Calu3 (cell line): ENCODE measurements around the gene KDM8. TPM values are rescaled to one million over a fixed set of nuclear protein-coding genes. Genes with fewer than 3 reads are reported as not detected.

ENCODE experiments used
- BruUV-seq: library from RNA; stranded (reverse); fragments of 400-500 nt; replicated peaks from 2 replicates; lab custom pipeline; 2021; lab: Mats Ljungman, UMichigan
- CTCF ChIA-PET: fragments of 300-600 bp; sonication (Branson Sonifier 250); formaldehyde crosslinking; loops from one replicate; lab custom pipeline; 2022; ENCODE audit warnings: antibody characterized with exemption; lab: Charles Lee
- DNase-seq: peaks from one replicate; pipeline ENCODE4 v3.0.0; 2022
- H3K27ac Mint-ChIP-seq: one replicate; pipeline ENCODE4 v1.8.0; 2022; ENCODE audit warnings: mixed read lengths; ENCODE audit not compliant: unreplicated experiment
- H3K27me3 Mint-ChIP-seq: one replicate; pipeline ENCODE4 v1.8.0; 2022; ENCODE audit warnings: mixed read lengths; ENCODE audit not compliant: unreplicated experiment
- H3K36me3 Mint-ChIP-seq: one replicate; pipeline ENCODE4 v1.8.0; 2022; ENCODE audit warnings: mild to moderate bottlenecking, moderate library complexity, mixed read lengths; ENCODE audit not compliant: insufficient read depth, unreplicated experiment
- H3K4me1 Mint-ChIP-seq: one replicate; pipeline ENCODE4 v1.8.0; 2022; ENCODE audit warnings: mild to moderate bottlenecking, low read depth, mixed read lengths; ENCODE audit not compliant: unreplicated experiment
- H3K4me3 Mint-ChIP-seq: one replicate; pipeline ENCODE4 v1.8.0; 2022; ENCODE audit warnings: mild to moderate bottlenecking, low read depth, moderate library complexity, mixed read lengths; ENCODE audit not compliant: unreplicated experiment
- H3K9me3 Mint-ChIP-seq: one replicate; pipeline ENCODE4 v1.8.0; 2022; ENCODE audit warnings: low read depth, mixed read lengths; ENCODE audit not compliant: unreplicated experiment
- intact Hi-C: fragments of 100-400 bp; cut with micrococcal nuclease; formaldehyde crosslinking; loops from one replicate; pipeline ENCODE4 v1.10.0; 2022; ENCODE audit not compliant: unreplicated experiment
- total RNA-seq: library from RNA; stranded (reverse); gene quantifications from 2 replicates; pipeline ENCODE4 v1.2.3, GENCODE V29; 2022
- TF ChIP-seq, protein P1 (sequence below): fragments of 200-600 bp; IDR thresholded peaks from one replicate; pipeline ENCODE4 v1.8.0; 2022; ENCODE audit warnings: antibody characterized with exemption; ENCODE audit not compliant: unreplicated experiment

Gene KDM8
- total RNA-seq, 1 experiment from 2014 or later: 8.4 TPM

GRCh38 chr16:27175888-27176287, 27.4 kb upstream of the KDM8 start:
- TF ChIP-seq, protein P1, sequence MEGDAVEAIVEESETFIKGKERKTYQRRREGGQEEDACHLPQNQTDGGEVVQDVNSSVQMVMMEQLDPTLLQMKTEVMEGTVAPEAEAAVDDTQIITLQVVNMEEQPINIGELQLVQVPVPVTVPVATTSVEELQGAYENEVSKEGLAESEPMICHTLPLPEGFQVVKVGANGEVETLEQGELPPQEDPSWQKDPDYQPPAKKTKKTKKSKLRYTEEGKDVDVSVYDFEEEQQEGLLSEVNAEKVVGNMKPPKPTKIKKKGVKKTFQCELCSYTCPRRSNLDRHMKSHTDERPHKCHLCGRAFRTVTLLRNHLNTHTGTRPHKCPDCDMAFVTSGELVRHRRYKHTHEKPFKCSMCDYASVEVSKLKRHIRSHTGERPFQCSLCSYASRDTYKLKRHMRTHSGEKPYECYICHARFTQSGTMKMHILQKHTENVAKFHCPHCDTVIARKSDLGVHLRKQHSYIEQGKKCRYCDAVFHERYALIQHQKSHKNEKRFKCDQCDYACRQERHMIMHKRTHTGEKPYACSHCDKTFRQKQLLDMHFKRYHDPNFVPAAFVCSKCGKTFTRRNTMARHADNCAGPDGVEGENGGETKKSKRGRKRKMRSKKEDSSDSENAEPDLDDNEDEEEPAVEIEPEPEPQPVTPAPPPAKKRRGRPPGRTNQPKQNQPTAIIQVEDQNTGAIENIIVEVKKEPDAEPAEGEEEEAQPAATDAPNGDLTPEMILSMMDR: no peak
- no TSS peak for BruUV-seq
- H3K4me1 Mint-ChIP-seq: peaks cover 8% of the 10 kb centered on the region
- H3K36me3 Mint-ChIP-seq: peaks cover 6% of the 10 kb centered on the region
- CTCF ChIA-PET: no interaction called here
- intact Hi-C loops: no loop called here
- peaks cover 5% of the 10 kb centered on the region for H3K9me3 Mint-ChIP-seq
- H3K27ac Mint-ChIP-seq: no peak overlapping the region
- H3K4me3 Mint-ChIP-seq: no peak overlapping the region
- peaks cover 27% of the 10 kb centered on the region for H3K27me3 Mint-ChIP-seq
- DNase-seq: no peak

GRCh38 chr16:27177031-27177774, 26.1 kb upstream of the KDM8 start:
- H3K27me3 Mint-ChIP-seq: peaks cover 40% of the 10 kb centered on the region
- TF ChIP-seq, protein P1: no peak
- no peak overlapping the region for H3K27ac Mint-ChIP-seq
- H3K4me3 Mint-ChIP-seq: no peak overlapping the region
- peaks cover 8% of the 10 kb centered on the region for H3K4me1 Mint-ChIP-seq
- BruUV-seq: no TSS peak
- H3K36me3 Mint-ChIP-seq: peaks cover 6% of the 10 kb centered on the region
- intact Hi-C loops: no loop called here
- peaks cover 2% of the 10 kb centered on the region for H3K9me3 Mint-ChIP-seq
- CTCF ChIA-PET: interaction anchor here (0.8 kb wide), 1 partner anchor 227 kb away, joined by 3 read pairs; no protein-coding TSS in a partner anchor
- no peak for DNase-seq

- peak; percentile 75 for DNase-seq
- Mint-ChIP-seq H3K27ac (no peak overlapping the region), H3K36me3 (peaks cover 6% of the 10 kb centered on the region), H3K4me1 (peaks cover 7% of the 10 kb centered on the region), H3K4me3 (no peak overlapping the region), H3K9me3 (no peaks in the 10 kb centered on the region), H3K27me3 (peaks cover 52% of the 10 kb centered on the region)
- TF ChIP-seq, protein P1: peak; percentile 68
- BruUV-seq: no TSS peak
- CTCF ChIA-PET: interaction anchor here (0.9 to 2.2 kb wide), 6 partner anchors 8 to 188 kb away, joined by 4 to 23 read pairs (median 6); partner anchors contain the start of gene KDM8
- intact Hi-C loops: loop anchor here (2.0 kb wide), 1 partner anchor 189 kb away; no protein-coding TSS in a partner anchor
Measured at GRCh38 chr16:27179500-27180072, 23.7 kb upstream of the KDM8 start.

DNA sequence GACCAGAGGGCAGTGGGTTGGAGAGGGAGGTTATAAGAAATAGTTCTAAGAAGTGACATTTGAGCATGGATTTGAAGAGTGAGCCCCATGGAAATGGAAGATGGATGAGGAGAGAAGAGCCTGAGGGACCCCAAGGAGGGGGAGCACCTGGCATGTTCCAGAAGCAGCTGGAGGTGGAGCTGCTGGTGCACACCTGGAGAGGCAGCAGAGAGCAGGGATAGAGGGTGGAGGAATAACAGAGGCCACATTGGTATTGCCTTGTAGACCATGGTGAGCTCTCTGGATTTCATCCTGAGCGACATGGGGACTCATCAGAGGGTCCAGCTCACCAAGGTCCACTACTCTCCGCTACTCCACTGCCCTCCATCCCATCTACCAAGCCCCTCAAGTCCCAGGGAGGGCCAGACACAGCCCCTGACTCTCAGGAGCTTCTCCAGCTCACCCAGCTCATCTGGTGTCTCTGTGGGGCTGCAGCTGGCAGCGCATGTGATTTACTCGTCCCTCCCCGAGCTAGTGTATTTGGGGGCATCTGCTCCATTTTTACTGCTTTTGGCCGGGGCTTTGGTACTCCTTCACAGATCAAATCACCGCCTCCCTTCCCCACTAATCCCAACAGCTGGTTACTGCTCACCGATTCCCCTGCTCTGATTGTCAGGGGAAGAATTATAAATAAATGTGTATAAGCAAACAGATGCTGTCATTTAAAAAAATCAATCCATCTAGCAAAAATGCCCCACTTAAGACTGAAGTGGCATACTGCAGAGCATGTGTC, 22.1 kb upstream of the KDM8 start:
- TF ChIP-seq, protein P1: no peak
- peaks cover 6% of the 10 kb centered on the region for H3K36me3 Mint-ChIP-seq
- CTCF ChIA-PET: interaction anchor here (0.7 kb wide), 1 partner anchor 187 kb away, joined by 13 read pairs; no protein-coding TSS in a partner anchor
- no peak overlapping the region for H3K4me3 Mint-ChIP-seq
- intact Hi-C loops: no loop called here
- no peak overlapping the region for H3K27ac Mint-ChIP-seq
- peak; percentile 14 for DNase-seq
- no peaks in the 10 kb centered on the region for H3K9me3 Mint-ChIP-seq
- H3K27me3 Mint-ChIP-seq: peaks cover 60% of the 10 kb centered on the region
- BruUV-seq: no TSS peak
- H3K4me1 Mint-ChIP-seq: no peaks in the 10 kb centered on the region
